CD4-positive, alpha-beta T cell treated with Interleukin-4 for 1 hour (primary cell): Measurements from ENCODE around the gene PDE1A.
"Not testable (repeated sequence)": the region's sequence is repeated elsewhere in the genome, so short reads cannot be mapped to it uniquely, and the experiment has no call there.

Experiments used
- DNase-seq, 2 donors: peaks; one replicate each; pipeline ENCODE4 v3.0.0-alpha.2; 2020 to 2022

PDE1A gene

DNA sequence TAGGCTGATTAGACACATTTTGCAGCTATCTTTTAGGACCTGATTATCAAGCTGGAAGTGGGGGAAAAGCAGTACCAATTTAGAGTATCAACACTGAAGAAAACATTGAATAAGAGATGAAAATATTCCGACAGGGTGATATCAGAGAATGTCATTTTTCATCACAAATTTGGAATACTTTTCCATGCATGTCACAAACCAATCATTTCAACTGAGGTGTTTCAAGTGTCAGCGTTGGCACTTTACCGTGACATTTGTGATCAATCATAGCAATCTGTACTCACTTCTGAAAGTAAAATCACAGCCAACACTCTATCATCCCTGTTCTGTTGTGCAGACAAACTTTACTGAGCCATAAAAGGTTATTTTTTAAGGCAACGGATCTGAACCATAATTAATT lies 75.4 kb downstream of the PDE1A start:
- no peak for DNase-seq

DNA sequence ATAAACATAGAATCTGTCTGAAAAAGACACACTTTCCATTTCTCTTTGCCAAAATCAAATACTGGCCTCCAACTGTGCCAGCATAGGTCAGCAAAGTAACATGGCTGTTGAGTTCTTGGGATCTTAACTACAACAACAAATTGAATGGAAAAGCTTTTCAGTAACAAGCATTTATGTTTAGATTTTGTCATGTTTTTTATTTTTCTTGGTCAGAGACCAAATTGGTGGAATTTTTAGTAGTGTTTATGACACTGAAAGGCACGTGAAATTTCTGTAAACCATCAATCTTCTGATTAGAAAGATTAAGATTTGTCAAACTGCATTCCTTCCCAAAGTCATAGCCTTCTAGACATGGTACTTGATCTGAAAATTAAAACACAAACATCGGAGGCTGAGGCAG lies 77.6 kb downstream of the PDE1A start:
- DNase-seq: no peak

DNA sequence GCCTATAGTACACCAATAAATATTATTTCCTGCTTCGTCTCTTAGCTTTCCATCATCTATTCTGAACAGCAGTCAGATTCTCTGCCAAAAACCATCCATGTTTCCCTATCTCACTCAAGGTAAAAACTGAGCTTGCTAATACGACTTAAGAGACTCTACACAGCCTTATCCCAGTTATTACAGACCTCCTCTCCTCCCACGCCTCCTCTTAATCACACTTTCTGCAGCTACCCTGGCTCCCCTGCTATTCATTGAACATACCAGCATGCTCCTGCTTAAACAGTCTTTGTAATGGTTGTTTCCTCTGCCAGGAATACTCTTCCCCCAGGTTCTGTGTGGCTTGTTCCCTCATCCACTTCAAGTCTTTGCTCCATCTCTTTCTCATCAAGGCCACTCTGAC lies 81.5 kb downstream of the PDE1A start:
- no peak for DNase-seq

DNA sequence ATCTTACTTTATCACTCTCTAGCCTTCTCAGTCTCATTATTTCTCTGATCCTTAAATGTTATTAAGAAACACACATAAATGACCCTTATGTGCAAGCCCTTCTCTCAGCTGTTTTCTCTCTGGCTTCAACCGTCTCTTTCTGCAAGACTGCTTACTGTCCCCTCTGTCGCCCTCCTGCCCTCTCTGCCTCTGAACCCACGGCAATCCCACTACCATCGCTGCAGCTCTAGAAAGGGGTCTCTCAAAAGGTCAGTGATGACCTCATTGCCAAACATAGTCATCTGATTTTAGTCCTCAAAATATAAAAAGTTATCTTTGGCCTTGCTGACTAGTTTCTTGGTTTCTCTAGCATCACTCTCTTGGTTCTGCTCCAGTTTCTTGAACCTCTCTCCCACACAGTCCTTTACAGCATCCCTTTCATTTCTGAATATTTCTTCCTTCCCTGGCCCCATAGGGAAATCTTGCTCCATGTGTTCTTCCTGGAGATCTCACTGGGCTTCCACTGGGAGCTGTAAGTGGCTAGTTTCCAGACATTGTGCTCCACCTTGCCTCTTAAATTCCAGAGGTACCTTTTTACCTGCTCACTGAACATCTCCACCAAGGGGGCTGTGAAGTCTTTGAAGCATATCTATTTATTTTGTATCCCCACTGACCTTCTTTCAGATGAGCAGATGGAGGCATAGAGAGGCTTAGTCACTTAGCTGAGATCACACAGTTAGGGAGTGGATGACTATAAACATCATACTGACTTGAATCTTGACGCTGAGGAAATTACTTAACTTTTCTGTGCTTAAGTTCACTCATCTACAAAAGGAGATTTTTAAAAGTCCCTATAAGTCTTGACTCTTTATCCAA lies 96.2 kb downstream of the PDE1A start:
- DNase-seq: no peak

DNA sequence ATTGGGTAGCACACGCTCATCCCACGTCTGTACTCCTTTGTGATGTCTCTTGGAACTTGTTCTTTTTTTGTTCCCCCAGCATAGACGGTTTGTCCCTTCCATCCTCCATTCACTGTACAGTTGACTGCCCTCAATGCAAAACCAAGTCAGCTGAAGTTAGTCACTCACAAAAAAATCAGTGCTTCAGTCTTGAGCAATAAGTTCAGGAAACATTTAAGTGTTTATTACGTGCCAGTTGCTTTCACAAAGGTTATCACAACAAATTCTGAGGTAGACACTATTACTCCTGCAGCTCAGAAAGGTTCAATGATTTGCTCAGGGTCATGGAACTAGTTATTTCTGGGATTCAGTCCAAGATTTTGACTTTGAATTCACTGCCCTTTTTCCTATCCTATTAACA lies 102.2 kb downstream of the PDE1A start:
- no peak for DNase-seq

DNA sequence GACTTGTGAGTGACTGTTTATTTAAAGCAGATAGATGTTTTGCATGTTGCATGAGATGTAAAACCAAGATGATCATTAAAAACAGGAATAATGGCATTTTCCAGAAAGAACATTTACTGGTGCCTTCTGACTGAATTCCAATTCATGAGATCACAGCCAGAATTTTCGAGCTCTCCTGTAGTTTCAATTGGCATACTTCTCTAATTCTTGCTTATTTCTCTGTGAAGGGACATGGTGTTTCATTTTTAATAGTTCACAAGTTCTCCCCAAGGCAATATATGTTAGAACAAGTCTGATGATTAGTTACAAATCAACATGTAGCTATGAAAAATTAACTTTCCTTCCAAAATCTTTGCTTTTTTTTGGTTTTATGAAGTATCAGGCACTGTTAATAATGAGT lies 105.7 kb downstream of the PDE1A start:
- DNase-seq: no peak

DNA sequence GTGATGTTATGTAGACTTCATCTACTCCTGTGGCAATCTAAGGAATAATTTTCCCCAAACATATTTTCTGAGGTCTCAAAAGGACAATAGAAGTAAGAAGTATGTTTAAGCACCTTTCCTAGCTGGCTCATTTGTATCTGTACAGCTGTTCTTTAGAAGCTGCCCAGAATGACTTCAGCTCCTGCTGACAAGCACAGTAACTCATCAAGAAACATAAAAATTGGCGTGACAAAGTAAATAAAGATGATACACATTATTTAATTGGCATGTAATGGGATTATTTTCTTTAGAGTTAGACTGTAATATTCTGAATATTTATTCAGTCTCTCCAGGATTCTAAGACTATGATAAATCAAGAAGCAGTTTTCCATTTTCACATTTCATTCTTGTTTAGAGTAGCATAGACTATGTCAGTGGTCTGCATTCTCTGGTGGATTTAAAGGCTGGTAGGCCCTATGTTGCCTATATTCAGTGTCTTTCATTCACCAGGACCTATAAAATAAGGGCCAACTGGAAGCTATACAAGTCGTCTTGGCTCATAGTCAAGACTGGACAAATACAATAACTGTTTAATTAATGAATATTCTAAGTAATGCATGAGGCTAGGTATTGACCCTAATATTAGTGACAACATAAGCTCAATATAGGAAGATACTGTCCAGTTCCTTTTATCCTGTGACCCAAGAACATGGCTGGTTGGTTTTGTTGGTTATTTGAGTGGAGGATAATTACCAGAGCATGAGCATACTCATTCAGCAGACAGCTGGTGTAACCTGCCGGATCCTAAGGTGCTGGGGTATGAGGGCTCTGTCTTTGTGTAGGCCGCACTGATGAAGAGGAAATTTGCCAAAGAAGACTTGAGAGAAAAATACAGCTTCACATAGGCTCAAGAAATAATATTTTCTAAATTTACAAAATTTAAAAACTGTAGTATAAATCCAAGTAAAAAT lies 107.0 kb downstream of the PDE1A start:
- no peak for DNase-seq

DNA sequence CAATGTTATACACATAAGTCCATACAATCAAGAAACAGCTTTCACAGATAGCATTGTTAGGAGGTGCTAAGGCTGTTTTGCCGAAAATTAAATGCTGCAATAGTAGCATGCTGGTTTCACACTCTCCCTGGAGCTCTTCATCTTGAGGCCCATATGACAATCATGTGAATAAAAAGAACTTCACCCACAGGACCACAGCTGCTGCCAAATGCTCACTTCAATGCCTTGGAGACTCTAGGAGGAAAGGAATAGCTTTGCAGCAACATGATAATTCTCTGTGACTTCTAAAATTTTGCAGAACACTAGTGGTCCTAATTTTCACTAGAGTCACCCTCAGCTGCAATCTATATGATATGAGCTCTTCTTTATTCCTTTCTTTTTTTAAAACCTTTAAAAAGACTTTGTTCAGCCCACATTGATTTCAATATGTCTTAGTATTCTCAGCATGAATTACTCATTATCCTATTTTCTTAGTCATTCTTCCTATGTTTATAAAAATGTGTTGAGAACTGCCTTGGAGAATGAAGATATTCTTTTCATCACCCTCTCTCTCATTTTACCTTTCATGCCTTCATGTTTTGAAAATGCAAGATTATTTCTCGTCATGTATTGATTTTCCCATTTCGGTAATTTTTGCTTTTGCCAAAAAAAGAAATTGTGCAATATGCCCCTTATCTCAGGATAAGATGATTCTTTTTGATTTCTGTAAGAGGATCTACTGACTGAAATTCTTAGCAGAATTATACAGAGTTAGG lies 108.2 kb downstream of the PDE1A start:
- DNase-seq: no peak

DNA sequence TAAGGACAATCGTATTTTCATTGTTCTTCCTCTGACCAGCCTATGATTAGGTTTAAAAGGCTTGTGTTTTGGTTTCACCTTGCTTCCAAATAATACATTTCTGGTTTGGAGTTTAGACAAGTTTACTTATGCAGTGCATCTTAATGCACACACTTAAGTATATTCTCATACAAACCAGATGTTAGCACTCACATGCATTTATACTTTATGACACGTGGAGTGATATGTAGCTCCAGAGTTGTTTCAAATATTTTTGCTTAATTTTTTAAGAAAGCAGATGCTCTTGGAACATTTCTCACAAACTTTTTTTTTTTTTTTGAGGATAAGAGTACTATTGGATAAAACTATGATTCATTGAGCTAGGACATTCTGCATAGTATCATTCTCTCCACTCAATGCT lies 109.9 kb downstream of the PDE1A start:
- DNase-seq: no peak

DNA sequence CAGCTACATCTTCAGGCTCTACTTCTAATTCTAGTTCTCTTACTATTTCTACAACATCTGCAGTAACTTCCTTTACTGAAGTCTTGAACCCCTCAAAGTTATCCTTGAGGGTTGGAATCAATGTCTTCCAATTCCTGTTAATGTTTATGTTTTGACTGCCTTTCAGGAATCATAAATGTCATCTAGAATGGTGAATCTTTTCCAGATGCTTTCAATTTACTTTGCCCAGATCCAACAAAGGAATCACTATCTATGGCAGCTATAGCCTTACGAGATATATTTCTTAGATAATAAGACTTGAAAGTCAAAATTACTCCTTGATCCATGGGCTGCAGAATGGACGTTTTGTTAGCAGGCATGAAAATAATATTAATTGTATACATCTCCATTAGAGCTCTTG lies 123.9 kb downstream of the PDE1A start:
- no peak for DNase-seq

DNA sequence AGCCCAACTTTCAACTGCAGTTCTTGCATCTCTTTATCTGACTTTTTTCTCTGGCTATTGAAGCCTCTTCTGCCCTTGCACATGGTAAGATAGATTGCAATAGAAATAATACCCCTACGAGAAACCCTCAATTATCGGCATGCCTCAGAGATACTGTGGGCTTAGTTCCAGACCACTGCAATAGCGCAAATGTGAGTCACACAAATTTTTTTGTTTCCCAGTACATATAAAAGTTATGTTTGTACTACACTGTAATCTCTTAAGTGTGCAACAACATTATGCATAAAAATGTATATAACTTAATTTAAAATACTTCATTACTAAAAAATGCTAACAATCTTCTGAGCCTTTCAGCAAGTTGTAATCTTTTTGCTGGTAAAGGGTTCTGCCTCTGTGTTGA lies 124.7 kb downstream of the PDE1A start:
- no peak for DNase-seq

DNA sequence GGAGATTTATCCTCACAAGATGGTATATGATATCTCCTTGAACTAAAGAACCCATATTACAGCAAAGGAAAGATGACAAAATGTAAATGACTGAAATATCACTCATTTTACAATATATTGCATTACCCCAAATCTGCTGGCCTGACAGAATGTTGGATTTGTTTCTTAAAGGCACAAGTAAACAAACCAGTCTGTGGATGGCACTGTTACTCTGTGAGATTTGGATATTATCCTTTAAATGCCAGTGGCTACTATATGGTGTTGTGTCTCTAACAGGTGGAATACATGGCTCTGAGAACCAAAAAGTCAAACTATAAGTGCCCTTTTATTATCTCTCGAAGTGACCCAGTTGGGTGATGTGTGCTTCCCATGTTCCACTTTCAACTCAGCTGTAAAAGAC lies 125.7 kb downstream of the PDE1A start:
- DNase-seq: no peak

DNA sequence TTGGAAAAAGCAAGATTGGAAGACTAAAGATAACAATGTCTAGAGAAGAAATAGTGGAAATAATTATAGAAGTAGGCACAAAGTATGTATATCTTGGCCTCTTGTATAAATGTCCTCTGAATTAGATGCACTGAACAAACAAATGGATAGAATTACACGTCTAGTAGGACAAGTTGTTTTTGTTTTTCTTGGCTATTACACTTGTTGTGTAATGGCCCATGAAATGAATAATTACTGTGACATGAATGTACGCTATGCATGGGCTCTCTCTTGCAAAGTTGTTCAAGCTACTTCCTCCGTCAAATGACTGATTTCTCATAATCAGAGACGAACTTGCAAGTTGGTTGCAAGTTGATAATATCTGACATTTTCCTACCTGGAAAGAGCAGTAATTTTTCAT lies 126.2 kb downstream of the PDE1A start:
- DNase-seq: no peak

DNA sequence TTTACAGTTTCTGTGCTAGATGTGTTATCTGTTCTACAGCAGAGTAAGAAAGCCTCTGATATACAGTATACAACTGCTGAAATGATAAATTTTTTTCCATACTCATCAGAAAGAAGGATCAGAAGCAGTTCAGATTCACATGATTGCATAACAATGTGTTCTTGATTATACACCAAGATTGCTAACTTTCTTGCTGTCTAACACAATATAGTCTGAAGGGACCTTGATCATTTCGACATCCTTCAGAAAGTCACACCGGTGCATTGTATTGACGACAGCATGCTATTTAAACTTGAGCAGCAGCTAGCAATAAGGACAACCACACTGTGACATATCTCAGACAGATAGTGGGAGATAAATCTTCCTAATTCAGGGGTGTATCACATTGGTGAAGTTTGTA lies 127.2 kb downstream of the PDE1A start:
- no peak for DNase-seq

DNA sequence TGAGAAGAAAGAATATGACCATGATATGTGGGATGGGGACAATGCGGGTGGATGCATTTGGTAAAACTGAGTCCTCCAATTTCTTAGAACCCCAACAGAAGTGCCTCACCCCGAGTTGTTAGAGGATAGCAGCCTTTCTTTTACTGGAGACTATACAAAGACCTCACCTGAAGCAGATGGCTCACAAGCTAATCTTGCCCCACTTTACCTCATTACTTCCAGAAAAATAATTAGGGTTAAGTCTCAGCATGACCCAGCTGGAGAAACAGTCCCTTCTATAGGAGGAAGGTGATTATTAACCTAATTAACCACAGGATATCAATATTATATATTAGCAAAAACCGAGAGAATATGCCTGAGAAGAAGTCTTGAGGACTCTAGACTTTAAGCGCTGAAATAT lies 128.4 kb downstream of the PDE1A start:
- DNase-seq: no peak

DNA sequence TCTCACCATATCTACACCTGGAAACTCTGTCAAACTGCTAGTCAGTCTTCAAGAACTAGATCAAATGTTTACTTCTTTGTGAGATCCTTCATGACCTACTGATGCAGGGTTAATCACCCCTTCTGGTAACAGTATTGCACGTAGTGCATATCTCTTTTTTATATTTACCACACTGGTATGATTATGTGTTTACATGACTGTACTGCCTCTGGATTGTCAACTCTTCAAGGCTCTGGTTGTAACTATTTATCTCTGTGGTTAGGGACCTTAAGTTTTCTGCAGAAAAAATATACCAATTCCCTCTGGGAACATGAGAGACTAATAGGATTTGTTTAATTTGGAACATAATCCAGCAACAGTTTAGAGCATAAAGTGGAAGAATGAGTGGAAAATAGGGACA lies 135.5 kb downstream of the PDE1A start:
- no peak for DNase-seq

DNA sequence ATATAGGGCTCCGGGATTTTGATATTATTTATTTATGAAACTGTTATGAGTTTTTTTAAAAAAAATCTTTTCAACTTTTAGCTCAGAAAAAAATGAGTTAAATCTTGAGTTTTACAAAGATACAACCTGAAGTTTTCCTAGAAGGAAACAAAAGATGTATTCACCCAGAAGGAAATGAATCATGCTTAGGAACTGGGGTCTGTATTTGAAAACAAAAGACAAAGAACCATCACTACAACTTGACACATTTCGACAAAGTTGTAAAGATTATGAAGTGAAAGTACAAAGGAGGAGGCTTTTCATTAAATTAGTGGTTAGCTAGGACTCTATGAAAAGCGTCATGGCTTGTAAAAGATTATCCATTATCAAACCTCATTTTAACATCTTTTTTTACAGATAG lies 143.3 kb downstream of the PDE1A start:
- DNase-seq: no peak

DNA sequence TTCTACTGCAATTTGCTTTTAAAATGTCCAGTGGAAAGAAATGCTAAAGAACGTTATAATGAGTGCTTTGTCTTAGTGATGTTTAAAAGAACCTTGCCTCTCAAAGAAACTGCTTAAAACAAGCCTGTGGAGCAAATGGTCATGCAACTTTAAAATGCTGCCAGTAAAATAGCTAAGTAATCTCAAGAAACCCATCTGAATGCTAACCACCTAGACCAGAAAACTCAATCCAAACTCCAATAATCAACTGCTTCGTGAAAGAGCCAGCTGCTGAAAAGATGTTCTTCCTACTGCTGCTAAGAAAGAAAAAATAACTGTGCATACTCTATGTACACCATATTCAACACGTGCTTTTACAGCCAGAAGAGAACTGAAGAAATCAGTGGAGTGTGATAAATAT lies 145.6 kb downstream of the PDE1A start:
- no peak for DNase-seq

DNA sequence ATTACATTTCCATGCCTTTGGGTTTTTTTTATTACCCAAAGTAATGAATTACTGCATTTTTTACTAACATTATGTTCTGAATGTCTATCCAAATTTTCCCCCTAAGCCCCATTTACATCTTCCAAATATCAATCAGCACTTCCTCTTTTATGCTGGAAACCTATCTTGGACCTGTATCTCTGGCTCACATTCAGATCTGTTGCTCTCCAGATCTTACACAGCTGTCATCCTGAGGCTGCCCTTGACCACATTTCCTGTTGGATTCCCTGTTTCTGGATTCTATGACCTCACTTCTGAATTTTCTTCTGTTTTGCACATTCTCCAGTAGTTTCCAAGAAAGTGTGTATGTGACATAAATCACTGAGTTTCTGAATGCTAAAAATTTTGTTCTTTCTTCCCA lies 146.7 kb downstream of the PDE1A start:
- DNase-seq: no peak

DNA sequence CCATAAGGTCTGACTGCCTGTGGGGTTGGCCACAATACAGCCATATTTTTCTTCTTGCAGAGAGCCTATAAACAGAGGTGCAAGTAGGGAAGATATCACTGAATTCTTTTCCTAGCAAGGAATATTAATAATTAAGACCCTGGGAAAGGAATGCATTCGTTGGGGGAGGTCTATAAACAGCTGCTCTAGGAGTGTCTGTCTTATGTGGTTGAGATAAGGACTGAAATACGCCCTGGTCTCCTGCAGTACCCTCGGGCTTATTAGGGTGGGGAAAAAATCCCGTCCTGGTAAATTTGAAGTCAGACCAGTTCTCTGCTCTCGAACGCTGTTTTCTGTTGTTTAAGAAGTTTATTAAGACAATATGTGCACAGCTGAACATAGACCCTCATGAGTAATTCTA lies 150.2 kb downstream of the PDE1A start:
- not testable (repeated sequence) for DNase-seq

DNA sequence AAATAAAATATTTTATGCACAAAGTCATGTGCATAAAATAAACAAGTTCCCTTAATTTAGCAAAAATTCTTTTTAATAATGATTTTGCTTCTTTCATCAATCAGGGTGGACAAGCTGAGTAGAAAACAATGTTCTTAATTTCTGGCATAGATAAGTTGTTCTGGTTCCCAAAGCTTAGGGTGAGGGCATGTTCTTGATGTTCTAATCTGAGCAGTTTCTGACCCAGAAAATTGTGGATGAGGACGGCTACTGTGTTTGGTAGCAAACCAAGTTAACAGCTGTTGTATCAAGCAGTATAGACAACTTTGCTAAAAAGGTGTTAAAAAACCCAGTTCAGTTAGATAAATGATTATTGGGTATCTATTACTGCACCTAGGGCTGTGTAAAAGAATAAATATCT lies 158.9 kb downstream of the PDE1A start:
- DNase-seq: no peak

DNA sequence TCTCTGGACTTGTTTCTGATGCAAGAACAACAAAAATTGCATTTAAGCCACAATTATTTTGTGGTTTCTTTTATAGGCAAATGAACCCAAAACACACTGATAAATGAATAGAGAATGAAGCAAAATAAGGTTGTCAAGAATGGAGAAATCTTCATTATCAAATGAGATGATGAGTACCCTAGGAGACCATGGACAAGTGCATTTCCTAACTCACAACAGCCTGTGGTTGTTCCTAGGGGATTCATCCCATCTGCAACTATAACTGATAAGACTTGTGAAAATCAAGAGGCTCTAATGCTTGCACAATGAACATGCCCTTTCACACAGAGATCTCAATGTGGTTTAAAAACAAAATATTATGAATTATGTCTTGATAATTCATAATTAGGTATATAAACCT lies 159.9 kb downstream of the PDE1A start:
- DNase-seq: no peak

DNA sequence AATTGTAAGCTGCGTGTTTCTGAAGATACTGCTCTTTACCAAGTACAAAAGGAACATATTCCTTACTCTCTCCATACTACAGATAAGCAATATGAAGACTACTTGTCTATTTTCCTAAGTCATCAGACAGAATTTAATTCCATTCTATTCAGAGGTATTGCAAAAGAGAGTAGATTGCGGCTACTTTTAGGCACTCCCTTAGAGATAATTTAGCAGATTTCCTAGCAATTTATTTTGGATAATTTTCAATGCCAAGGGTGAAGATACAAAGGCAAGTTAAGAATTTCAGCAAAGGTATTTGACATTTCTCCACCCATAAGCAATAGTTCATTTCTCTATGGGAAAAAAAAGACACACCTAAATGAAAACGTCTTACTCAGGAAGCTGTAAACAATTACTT lies 161.1 kb downstream of the PDE1A start:
- DNase-seq: no peak
